CD14-positive monocyte (primary cell): ENCODE data around the gene EDEM1. TPM values are rescaled to one million over a fixed set of nuclear protein-coding genes. Genes with fewer than 3 reads are reported as not detected.

Experiments
- DNase-seq, 3 donors: peaks; one replicate each; pipeline ENCODE4 v3.0.0-alpha.2; 2011 to 2022
- H2AFZ ChIP-seq: 2 replicates; pipeline ENCODE4 v1.6.0; 2012; ENCODE audit warnings: mild to moderate bottlenecking, low read depth, low read length, inconsistent platforms; ENCODE audit not compliant: insufficient read depth, poor library complexity, severe bottlenecking
- H3K27ac ChIP-seq, 2 donors: 1 replicate in 1 of 2; 2 replicates in 1 of 2; pipeline ENCODE4 v1.5.1; 2012 to 2013; ENCODE audit warnings: low read length in 2 of 2, control low read depth in 1 of 2, inconsistent platforms in 1 of 2, low read depth in 1 of 2, mild to moderate bottlenecking in 1 of 2
- H3K27me3 ChIP-seq, 2 donors: one replicate each; pipeline versions ENCODE4 v1.6.0 to v1.6.1; 2011 to 2013; ENCODE audit warnings: low read length in 2 of 2; ENCODE audit not compliant: control insufficient read depth in 2 of 2, insufficient read depth in 2 of 2
- H3K36me3 ChIP-seq, 2 donors: replicated peaks in 1 of 2; 1 replicate in 1 of 2; 2 replicates in 1 of 2; pipeline versions ENCODE4 v1.5.1 to v1.6.1; 2012 to 2013; ENCODE audit warnings: low read length in 2 of 2, control low read depth in 1 of 2, inconsistent platforms in 1 of 2, mild to moderate bottlenecking in 1 of 2; ENCODE audit not compliant: insufficient read depth in 2 of 2, control insufficient read depth in 1 of 2
- H3K4me1 ChIP-seq, 2 donors: 1 replicate in 1 of 2; 2 replicates in 1 of 2; pipeline versions ENCODE4 v1.5.1 to v1.6.1; 2012 to 2013; ENCODE audit warnings: low read length in 2 of 2, control low read depth in 1 of 2, inconsistent platforms in 1 of 2, mild to moderate bottlenecking in 1 of 2, moderate library complexity in 1 of 2; ENCODE audit not compliant: insufficient read depth in 2 of 2, control insufficient read depth in 1 of 2
- H3K4me2 ChIP-seq: replicated peaks from 2 replicates; pipeline ENCODE3; 2012; ENCODE audit warnings: low read length, moderate library complexity, mild to moderate bottlenecking; ENCODE audit not compliant: poor library complexity, severe bottlenecking; ENCODE audit errors: extremely low read depth
- H3K4me3 ChIP-seq, 3 experiments: fragments of 200-600 bp in 1 of 3; sonication (generic) in 1 of 3; replicated peaks in 1 of 3; 1 replicate in 2 of 3; 2 replicates in 1 of 3; pipeline ENCODE4 v1.5.1; 2011 to 2013; ENCODE audit warnings: low read length in 3 of 3, mild to moderate bottlenecking in 3 of 3, control low read depth in 2 of 3, low read depth in 2 of 3, inconsistent platforms in 1 of 3, moderate library complexity in 1 of 3
- H3K79me2 ChIP-seq: 2 replicates; pipeline ENCODE4 v1.6.0; 2012; ENCODE audit warnings: mild to moderate bottlenecking, control low read depth, inconsistent platforms, low read length, moderate library complexity; ENCODE audit not compliant: insufficient read depth
- H3K9ac ChIP-seq: 2 replicates; pipeline ENCODE4 v1.6.0; 2017; ENCODE audit warnings: low read length, mild to moderate bottlenecking; ENCODE audit not compliant: insufficient read depth, poor library complexity, severe bottlenecking
- H3K9me3 ChIP-seq, 2 donors: replicated peaks in 1 of 2; 1 replicate in 1 of 2; 2 replicates in 1 of 2; pipeline versions ENCODE4 v1.5.1 to v1.6.1; 2012 to 2013; ENCODE audit warnings: low read length in 2 of 2, control low read depth in 1 of 2; ENCODE audit not compliant: control insufficient read depth in 1 of 2, insufficient read depth in 1 of 2
- H4K20me1 ChIP-seq: 2 replicates; pipeline ENCODE4 v1.6.0; 2012; ENCODE audit warnings: mild to moderate bottlenecking, low read length, control low read depth, moderate library complexity; ENCODE audit not compliant: insufficient read depth
- H3K27ac Mint-ChIP-seq, 7 donors: one replicate each; pipeline ENCODE4 v1.8.0; 2020; ENCODE audit warnings: mild to moderate bottlenecking in 7 of 7, mixed read lengths in 7 of 7, moderate library complexity in 6 of 7, inconsistent platforms in 2 of 7
- H3K27me3 Mint-ChIP-seq, 3 donors: one replicate each; pipeline ENCODE4 v1.8.0; 2021 to 2022; ENCODE audit warnings: low read depth in 3 of 3, mild to moderate bottlenecking in 3 of 3, mixed read lengths in 3 of 3, moderate library complexity in 3 of 3, inconsistent platforms in 1 of 3
- H3K36me3 Mint-ChIP-seq, 2 donors: one replicate each; pipeline ENCODE4 v1.8.0; 2020; ENCODE audit warnings: mixed read lengths in 2 of 2, inconsistent platforms in 1 of 2, mild to moderate bottlenecking in 1 of 2
- H3K4me1 Mint-ChIP-seq: one replicate; pipeline ENCODE4 v1.8.0; 2020; ENCODE audit warnings: mild to moderate bottlenecking, mixed read lengths
- H3K4me3 Mint-ChIP-seq, 2 donors: one replicate each; pipeline ENCODE4 v1.8.0; 2020; ENCODE audit warnings: mild to moderate bottlenecking in 2 of 2, mixed read lengths in 2 of 2, moderate library complexity in 1 of 2
- H3K9me3 Mint-ChIP-seq, 7 donors: one replicate each; pipeline ENCODE4 v1.8.0; 2020 to 2022; ENCODE audit warnings: mixed read lengths in 7 of 7, mild to moderate bottlenecking in 6 of 7, moderate library complexity in 6 of 7, inconsistent platforms in 2 of 7
- WGBS: methylation state at CpG from one replicate; pipeline ENCODE4 v1.1.5; 2013; ENCODE audit warnings: missing lambda C conversion rate; ENCODE audit not compliant: insufficient coverage; 5-methylcytosine and 5-hydroxymethylcytosine counted together
- intact Hi-C, 2 donors: fragments of 100-400 bp; cut with micrococcal nuclease; formaldehyde crosslinking; loops; one replicate each; pipeline versions ENCODE4 v1.15.0 to v1.15.1; 2023
- polyA plus RNA-seq, 3 donors: library from polyadenylated mRNA; depleted of rRNA in 1 of 3; unstranded in 2 of 3; stranded (reverse) in 1 of 3; fragments of 300-500 nt in 2 of 3; fragments of >200 nt in 1 of 3; fragmentation: Illumina TruSeq in 2 of 3; gene quantifications; 1 replicate in 2 of 3; 2 replicates in 1 of 3; pipeline ENCODE4 v1.2.3, GENCODE V29; 2012 to 2021
- TF ChIP-seq, protein P1 (sequence below): fragments of 200-600 bp; IDR thresholded peaks from one replicate; pipeline ENCODE4 v1.8.0; 2022; ENCODE audit warnings: antibody characterized with exemption, mild to moderate bottlenecking

EDEM1 gene
- polyA plus RNA-seq, 3 donors: 17.5 to 31.7 (median 23.7) TPM

DNA sequence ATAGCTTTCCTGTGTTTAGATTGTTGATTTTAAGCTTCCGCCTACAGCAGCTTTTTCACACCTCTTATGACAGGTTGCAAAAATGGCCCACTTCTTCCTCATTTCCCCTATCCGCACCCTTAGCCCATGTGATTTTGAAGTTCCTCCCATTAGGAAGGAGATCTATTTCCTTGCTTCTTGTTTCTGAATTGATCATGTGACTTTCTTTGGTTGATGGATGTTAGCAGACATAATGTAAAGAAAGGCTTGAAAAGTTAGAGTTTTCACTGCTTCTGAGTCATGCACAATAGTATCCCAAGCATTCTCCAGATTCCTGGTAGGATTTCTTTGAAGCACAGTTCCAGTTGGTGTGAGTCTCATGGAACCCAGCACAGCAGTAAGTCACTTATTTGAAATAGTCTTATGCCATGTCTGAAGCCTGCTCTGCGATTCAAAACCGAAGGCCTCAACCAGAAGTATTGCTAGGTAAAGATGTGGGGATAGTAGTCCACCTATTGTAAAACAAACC, 76.6 kb downstream of the EDEM1 start:
- Histone ChIP-seq H3K4me1 (peaks cover 26 to 29% of the 10 kb centered on the region in 2 donors), H3K4me3 (no peak overlapping the region), H2AFZ (no peak overlapping the region), H3K9ac (no peak overlapping the region), H3K27me3 (no peaks in the 10 kb centered on the region), H3K79me2 (no peaks in the 10 kb centered on the region), H3K27ac (no peak overlapping the region), H3K9me3 (no peaks in the 10 kb centered on the region), H3K4me2 (no peak overlapping the region), H3K36me3 (no peaks in the 10 kb centered on the region), H4K20me1 (no peaks in the 10 kb centered on the region)
- Mint-ChIP-seq H3K27me3 (no peaks in the 10 kb centered on the region), H3K27ac (no peak overlapping the region), H3K4me1 (peaks cover 31% of the 10 kb centered on the region), H3K36me3 (no peaks in the 10 kb centered on the region), H3K9me3 (peaks cover 0 to 8% (median 5%) of the 10 kb centered on the region in 7 donors), H3K4me3 (no peak overlapping the region)
- TF ChIP-seq, protein P1, sequence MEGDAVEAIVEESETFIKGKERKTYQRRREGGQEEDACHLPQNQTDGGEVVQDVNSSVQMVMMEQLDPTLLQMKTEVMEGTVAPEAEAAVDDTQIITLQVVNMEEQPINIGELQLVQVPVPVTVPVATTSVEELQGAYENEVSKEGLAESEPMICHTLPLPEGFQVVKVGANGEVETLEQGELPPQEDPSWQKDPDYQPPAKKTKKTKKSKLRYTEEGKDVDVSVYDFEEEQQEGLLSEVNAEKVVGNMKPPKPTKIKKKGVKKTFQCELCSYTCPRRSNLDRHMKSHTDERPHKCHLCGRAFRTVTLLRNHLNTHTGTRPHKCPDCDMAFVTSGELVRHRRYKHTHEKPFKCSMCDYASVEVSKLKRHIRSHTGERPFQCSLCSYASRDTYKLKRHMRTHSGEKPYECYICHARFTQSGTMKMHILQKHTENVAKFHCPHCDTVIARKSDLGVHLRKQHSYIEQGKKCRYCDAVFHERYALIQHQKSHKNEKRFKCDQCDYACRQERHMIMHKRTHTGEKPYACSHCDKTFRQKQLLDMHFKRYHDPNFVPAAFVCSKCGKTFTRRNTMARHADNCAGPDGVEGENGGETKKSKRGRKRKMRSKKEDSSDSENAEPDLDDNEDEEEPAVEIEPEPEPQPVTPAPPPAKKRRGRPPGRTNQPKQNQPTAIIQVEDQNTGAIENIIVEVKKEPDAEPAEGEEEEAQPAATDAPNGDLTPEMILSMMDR: no peak
- WGBS: no CpG with 5 or more reads among the region's 4 CpGs
- DNase-seq: no peak
- intact Hi-C loops: no loop called here

DNA sequence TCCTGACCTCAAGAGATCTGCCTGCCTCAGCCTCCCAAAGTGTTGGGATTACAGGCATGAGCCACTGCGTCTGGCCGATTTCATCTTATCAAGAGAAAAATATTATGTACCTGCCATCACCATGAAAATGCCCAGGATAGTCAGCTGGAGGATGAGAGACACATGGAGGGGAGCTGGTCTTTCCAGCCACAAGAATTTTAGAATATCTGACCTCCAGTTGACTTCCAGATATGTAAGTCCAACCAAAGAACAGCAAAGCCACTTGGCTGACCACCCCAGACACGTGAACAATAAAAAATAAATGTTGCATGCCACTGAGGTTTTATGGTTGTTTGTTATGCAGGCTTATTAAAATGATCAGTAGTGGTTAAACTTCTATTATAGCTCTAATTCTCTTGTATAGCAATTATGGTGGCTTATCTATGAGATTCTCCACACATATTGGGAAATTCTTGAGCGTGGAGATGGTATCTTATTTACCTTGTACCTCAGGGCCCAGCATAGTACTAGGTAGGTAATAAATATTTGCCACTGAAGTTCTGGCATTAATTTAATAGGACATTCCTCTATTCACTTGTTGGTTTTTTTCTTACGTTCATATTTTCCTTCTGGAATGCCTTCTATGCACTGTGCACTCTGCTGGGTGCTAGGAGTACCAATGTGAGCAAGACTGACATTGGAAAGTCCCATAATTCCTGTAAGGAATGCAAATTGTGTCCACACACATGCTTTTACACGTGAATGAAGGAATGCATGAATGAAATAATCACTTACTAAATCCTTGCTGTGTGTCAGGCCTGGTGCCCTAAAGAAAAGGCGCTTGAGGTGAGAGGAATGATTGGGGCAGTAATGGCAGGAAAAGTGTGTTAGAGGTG, 77.6 kb downstream of the EDEM1 start:
- no peak for DNase-seq
- no peak overlapping the region for H3K27ac Mint-ChIP-seq
- Histone ChIP-seq H3K36me3 (no peaks in the 10 kb centered on the region), H3K9me3 (no peaks in the 10 kb centered on the region), H3K4me1 (peaks cover 22 to 28% of the 10 kb centered on the region in 2 donors), H3K4me3 (no peak overlapping the region), H2AFZ (no peak overlapping the region), H3K27me3 (no peaks in the 10 kb centered on the region), H3K9ac (no peak overlapping the region), H3K27ac (no peak overlapping the region), H3K79me2 (no peaks in the 10 kb centered on the region), H4K20me1 (no peaks in the 10 kb centered on the region), H3K4me2 (no peak overlapping the region)
- H3K4me3 Mint-ChIP-seq: no peak overlapping the region
- peaks cover 0 to 8% (median 5%) of the 10 kb centered on the region in 7 donors for H3K9me3 Mint-ChIP-seq
- TF ChIP-seq, protein P1: no peak
- H3K4me1 Mint-ChIP-seq: peaks cover 27% of the 10 kb centered on the region
- no peaks in the 10 kb centered on the region for H3K36me3 Mint-ChIP-seq
- intact Hi-C loops: no loop called here
- 100% methylated on average over 1 of the region's 7 CpGs for WGBS
- H3K27me3 Mint-ChIP-seq: no peaks in the 10 kb centered on the region
